K562 (cell line): Measurements from ENCODE around the gene C10orf143. TPM values are rescaled to one million over a fixed set of nuclear protein-coding genes. Genes with fewer than 3 reads are reported as not detected.

Experiments
- ATAC-seq: fragments of 200-7000 bp; cut with Tn5 transposase; 3 replicates; pipeline ENCODE4 v1.9.1; 2020; ENCODE audit warnings: moderate library complexity
- BruUV-seq: library from RNA; stranded (reverse); fragments of 400-500 nt; replicated peaks from 2 replicates; lab custom pipeline; 2021; lab: Mats Ljungman, UMichigan
- CTCF ChIA-PET: fragments of 300-600 bp; formaldehyde crosslinking; extraction: SDS; loops from one replicate; lab custom pipeline; 2021; ENCODE audit warnings: low intra/inter-chr PET ratio; lab: Yijun Ruan, JAX
- POLR2A ChIA-PET: fragments of 300-600, 350-650 bp; sonication (Branson Sonifier 250); formaldehyde crosslinking; extraction: SDS; loops from one replicate; lab custom pipeline; 2021; ENCODE audit warnings: antibody characterized with exemption, inconsistent platforms; lab: Yijun Ruan, JAX
- DNase-seq, 4 experiments: peaks; one replicate each; pipeline versions ENCODE4 v3.0.0 to v3.0.0-alpha.2; 2011 to 2018; ENCODE audit warnings: low spot score in 3 of 4, mixed read lengths in 3 of 4; ENCODE audit errors: extremely low read depth in 1 of 4
- FAIRE-seq: peaks from 2 replicates; lab custom pipeline; 2011; peaks lifted over from hg19 to GRCh38; lab: Jason Lieb, UNC
- H2AFZ ChIP-seq: 2 replicates; pipeline ENCODE4 v1.6.0; 2011; ENCODE audit warnings: low read depth, low read length, control low read depth, inconsistent platforms
- H3K27ac ChIP-seq: fragments of 200-600 bp; 3 replicates; pipeline ENCODE4 v1.8.0; 2011; ENCODE audit warnings: low read depth, mild to moderate bottlenecking, control low read depth, inconsistent platforms, low read length, moderate library complexity, mixed read lengths; ENCODE audit errors: extremely low read depth
- H3K27me3 ChIP-seq, 2 experiments: fragments of 300-600 bp in 1 of 2; 2 replicates in 1 of 2; 3 replicates in 1 of 2; pipeline versions ENCODE4 v1.6.0 to v1.8.0; 2011; ENCODE audit warnings: inconsistent platforms in 2 of 2, low read length in 2 of 2, mild to moderate bottlenecking in 1 of 2, mixed read lengths in 1 of 2, moderate library complexity in 1 of 2; ENCODE audit not compliant: control insufficient read depth in 2 of 2, insufficient read depth in 2 of 2
- H3K36me3 ChIP-seq: fragments of 300-600 bp; 3 replicates; pipeline ENCODE4 v1.8.0; 2011; ENCODE audit warnings: mild to moderate bottlenecking, low read length, inconsistent platforms; ENCODE audit not compliant: control insufficient read depth, insufficient read depth
- H3K4me1 ChIP-seq, 2 experiments: fragments of 200-600 bp in 1 of 2; replicated peaks in 1 of 2; 2 replicates in 1 of 2; 3 replicates in 1 of 2; pipeline versions ENCODE4 v1.5.1 to v1.8.0; 2011; ENCODE audit warnings: inconsistent platforms in 2 of 2, low read length in 2 of 2, mild to moderate bottlenecking in 1 of 2, mixed read lengths in 1 of 2, moderate library complexity in 1 of 2; ENCODE audit not compliant: control insufficient read depth in 2 of 2, insufficient read depth in 2 of 2
- H3K4me2 ChIP-seq: 2 replicates; pipeline ENCODE4 v1.6.1; 2011; ENCODE audit warnings: low read length, control low read depth, inconsistent platforms, mixed read lengths; ENCODE audit not compliant: insufficient read depth
- H3K4me3 ChIP-seq: fragments of 200-600 bp; sonication (generic), shearing (Covaris generic); 2 replicates; pipeline ENCODE4 v1.5.1; 2016; ENCODE audit warnings: control low read depth, inconsistent platforms
- H3K79me2 ChIP-seq: fragments of 200-600 bp; 3 replicates; pipeline ENCODE4 v1.8.0; 2011; ENCODE audit warnings: low read length, inconsistent platforms; ENCODE audit not compliant: control insufficient read depth, insufficient read depth
- H3K9ac ChIP-seq, 2 experiments: 2 replicates each; pipeline versions ENCODE4 v1.6.0 to v1.6.1; 2011; ENCODE audit warnings: low read depth in 2 of 2, low read length in 2 of 2, control low read depth in 1 of 2, inconsistent platforms in 1 of 2, mild to moderate bottlenecking in 1 of 2, mixed read lengths in 1 of 2; ENCODE audit not compliant: insufficient read depth in 1 of 2
- H3K9me1 ChIP-seq: one replicate; pipeline ENCODE4 v1.6.0; 2011; ENCODE audit warnings: inconsistent platforms, mild to moderate bottlenecking, low read length, moderate library complexity; ENCODE audit not compliant: control insufficient read depth, insufficient read depth
- H3K9me3 ChIP-seq: replicated peaks from 2 replicates; pipeline ENCODE4 v1.5.1; 2011; ENCODE audit warnings: low read depth, low read length, inconsistent platforms; ENCODE audit not compliant: control insufficient read depth, insufficient read depth
- H4K20me1 ChIP-seq: replicated peaks from 2 replicates; pipeline ENCODE4 v1.6.1; 2011; ENCODE audit warnings: low read length, inconsistent platforms, mixed read lengths; ENCODE audit not compliant: control insufficient read depth, insufficient read depth
- BRF1 ChIP-seq: IDR thresholded peaks from 3 replicates; pipeline ENCODE4 v1.6.1; 2011; ENCODE audit warnings: borderline replicate concordance, mild to moderate bottlenecking; ENCODE audit not compliant: insufficient read length; ENCODE audit errors: extremely low read depth
- C11orf30 ChIP-seq: fragments of 450-650 bp; IDR thresholded peaks from 2 replicates; pipeline ENCODE4 v1.6.1; 2016; ENCODE audit warnings: low read depth, mild to moderate bottlenecking
- CHD1 ChIP-seq: fragments of 200-600 bp; sonication (generic); IDR thresholded peaks from one replicate; pipeline ENCODE4 v1.6.1; 2012; ENCODE audit warnings: mild to moderate bottlenecking, moderate library complexity, low read length, inconsistent platforms
- HMG20A ChIP-seq: fragments of 450-650 bp; formaldehyde crosslinking; conservative IDR thresholded peaks from 2 replicates; pipeline ENCODE4 v1.4.0; 2020; ENCODE audit warnings: mild to moderate bottlenecking, mixed read lengths
- ILF3 ChIP-seq: fragments of 450-650 bp; IDR thresholded peaks from 2 replicates; pipeline ENCODE4 v1.6.1; 2018; ENCODE audit warnings: antibody characterized with exemption, mild to moderate bottlenecking, moderate library complexity, borderline replicate concordance
- SIX5 ChIP-seq, 2 experiments: IDR thresholded peaks; 2 replicates each; pipeline ENCODE4 v1.6.1; 2011; ENCODE audit warnings: low read length in 2 of 2, borderline replicate concordance in 1 of 2, low read depth in 1 of 2, mild to moderate bottlenecking in 1 of 2, moderate library complexity in 1 of 2; ENCODE audit not compliant: insufficient read depth in 1 of 2
- ZNF318 ChIP-seq, 2 experiments: fragments of 450-650 bp; IDR thresholded peaks; 2 replicates each; pipeline ENCODE4 v1.6.1; 2016; ENCODE audit warnings: mild to moderate bottlenecking in 2 of 2, borderline replicate concordance in 1 of 2, low read depth in 1 of 2, moderate library complexity in 1 of 2
- ZNF507 ChIP-seq: conservative IDR thresholded peaks from 2 replicates; pipeline ENCODE4 v1.6.1; 2017; ENCODE audit warnings: missing genetic modification characterization, missing compliant biosample characterization
- ZNF583 ChIP-seq: fragments of 250-450 bp; sonication (Bioruptor Pico); IDR thresholded peaks from 2 replicates; pipeline ENCODE4 v1.4.0; 2020
- WGBS: fragments of 100-300 bp; shearing (Covaris generic); methylation state at CpG from one replicate; pipeline ENCODE4 v1.1.6; 2016; ENCODE audit warnings: low coverage, mixed read lengths; ENCODE audit not compliant: insufficient coverage; ENCODE audit errors: missing lambda C conversion rate; 5-methylcytosine and 5-hydroxymethylcytosine counted together
- in situ Hi-C: fragments of 300-500 bp; cut with MboI; formaldehyde crosslinking; loops from 4 replicates; pipeline ENCODE4 v1.15.0; 2018; ENCODE audit warnings: inconsistent platforms, mixed read lengths
- intact Hi-C: fragments of 100-400 bp; cut with micrococcal nuclease; formaldehyde crosslinking; loops from 2 replicates; pipeline ENCODE4 v1.14.2; 2022
- polyA plus RNA-seq, 8 experiments: library from polyadenylated mRNA; depleted of rRNA in 4 of 8; stranded (reverse) in 5 of 8; unstranded in 3 of 8; fragments of >200 nt; fragmentation: Nextera tagmentation in 2 of 8; fragmentation: Illumina TruSeq in 1 of 8; extraction: Ambion mirVana in 2 of 8; extraction: Trizol in 1 of 8; gene quantifications; 2 replicates each; pipeline versions ENCODE4 v1.2.1 to v1.2.3, GENCODE V29; 2011 to 2014; ENCODE audit warnings: inconsistent platforms in 1 of 8, missing spikeins in 1 of 8
- total RNA-seq, 7 experiments: library from RNA; depleted of rRNA in 6 of 7; stranded (reverse); fragments of >200 nt in 6 of 7; fragmentation: Illumina TruSeq in 2 of 7; extraction: Trizol in 2 of 7; gene quantifications; 2 replicates each; pipeline versions ENCODE4 v1.2.1 to v1.2.3, GENCODE V29; 2011 to 2021; ENCODE audit warnings: low replicate concordance in 1 of 7
- TF ChIP-seq, protein P1 (sequence below): fragments of 450-650 bp; IDR thresholded peaks from 2 replicates; pipeline ENCODE4 v1.6.1; 2016; ENCODE audit warnings: missing biosample characterization, missing genetic modification characterization
- TF ChIP-seq, protein P2 (sequence below): fragments of 200-400 bp; formaldehyde crosslinking; IDR thresholded peaks from 2 replicates; pipeline ENCODE4 v1.6.1; 2017; ENCODE audit warnings: mild to moderate bottlenecking, low read depth, low read length, moderate library complexity

Gene C10orf143
- total and polyA plus RNA-seq, 9 of the 15 experiments (the other 6 are each of a cell fraction or from before 2014, with no cell fraction given), result 0.07 to 0.42 (median 0.25) TPM; not detected in 2

- no peaks in the 10 kb centered on the region for H4K20me1 ChIP-seq
- H3K27ac ChIP-seq, result no peak overlapping the region
- intact Hi-C loops (no loop called here), in situ Hi-C loops (no loop called here)
- H3K79me2 ChIP-seq, result no peaks in the 10 kb centered on the region
- no peak overlapping the region for H3K4me2 ChIP-seq
- DNase-seq (no peak), ATAC-seq (no peak), FAIRE-seq (no peak)
- H3K9me3 ChIP-seq, result no peaks in the 10 kb centered on the region
- BruUV-seq, result no TSS peak
- no peak overlapping the region for H3K4me3 ChIP-seq
- whole genome bisulfite sequencing, result no CpG with 5 or more reads among the region's 6 CpGs
- no peak overlapping the region for H2AFZ ChIP-seq
- ChIA-PET POLR2A (no interaction called here), CTCF (no interaction called here)
- H3K9me1 ChIP-seq, result no peaks in the 10 kb centered on the region
- no peaks in the 10 kb centered on the region for H3K36me3 ChIP-seq
- no peak overlapping the region for H3K9ac ChIP-seq
- H3K4me1 ChIP-seq, result no peaks in the 10 kb centered on the region
- H3K27me3 ChIP-seq, result peaks cover 2 to 14% of the 10 kb centered on the region in 2 experiments; a peak in 3 of 5 replicates
- TF ChIP-seq HMG20A (CRISPR knock-in tag), result no peak
- TF ChIP-seq ZNF583, result no peak
- TF ChIP-seq BRF1, result no peak
- TF ChIP-seq, protein P1, sequence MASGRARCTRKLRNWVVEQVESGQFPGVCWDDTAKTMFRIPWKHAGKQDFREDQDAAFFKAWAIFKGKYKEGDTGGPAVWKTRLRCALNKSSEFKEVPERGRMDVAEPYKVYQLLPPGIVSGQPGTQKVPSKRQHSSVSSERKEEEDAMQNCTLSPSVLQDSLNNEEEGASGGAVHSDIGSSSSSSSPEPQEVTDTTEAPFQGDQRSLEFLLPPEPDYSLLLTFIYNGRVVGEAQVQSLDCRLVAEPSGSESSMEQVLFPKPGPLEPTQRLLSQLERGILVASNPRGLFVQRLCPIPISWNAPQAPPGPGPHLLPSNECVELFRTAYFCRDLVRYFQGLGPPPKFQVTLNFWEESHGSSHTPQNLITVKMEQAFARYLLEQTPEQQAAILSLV, result no peak
- no peak for TF ChIP-seq CHD1
- TF ChIP-seq ZNF318 (IDR thresholded peaks at IDR 0.05; ENCODE audit: borderline replicate concordance in 1 of 2, low read depth in 1 of 2), result no peak
- TF ChIP-seq SIX5 (IDR thresholded peaks at IDR 0.05; ENCODE audit: borderline replicate concordance in 1 of 2, insufficient read depth in 1 of 2, low read depth in 1 of 2, low read length in 2 of 2), result no peak
- TF ChIP-seq C11orf30, result no peak
- TF ChIP-seq, protein P2, sequence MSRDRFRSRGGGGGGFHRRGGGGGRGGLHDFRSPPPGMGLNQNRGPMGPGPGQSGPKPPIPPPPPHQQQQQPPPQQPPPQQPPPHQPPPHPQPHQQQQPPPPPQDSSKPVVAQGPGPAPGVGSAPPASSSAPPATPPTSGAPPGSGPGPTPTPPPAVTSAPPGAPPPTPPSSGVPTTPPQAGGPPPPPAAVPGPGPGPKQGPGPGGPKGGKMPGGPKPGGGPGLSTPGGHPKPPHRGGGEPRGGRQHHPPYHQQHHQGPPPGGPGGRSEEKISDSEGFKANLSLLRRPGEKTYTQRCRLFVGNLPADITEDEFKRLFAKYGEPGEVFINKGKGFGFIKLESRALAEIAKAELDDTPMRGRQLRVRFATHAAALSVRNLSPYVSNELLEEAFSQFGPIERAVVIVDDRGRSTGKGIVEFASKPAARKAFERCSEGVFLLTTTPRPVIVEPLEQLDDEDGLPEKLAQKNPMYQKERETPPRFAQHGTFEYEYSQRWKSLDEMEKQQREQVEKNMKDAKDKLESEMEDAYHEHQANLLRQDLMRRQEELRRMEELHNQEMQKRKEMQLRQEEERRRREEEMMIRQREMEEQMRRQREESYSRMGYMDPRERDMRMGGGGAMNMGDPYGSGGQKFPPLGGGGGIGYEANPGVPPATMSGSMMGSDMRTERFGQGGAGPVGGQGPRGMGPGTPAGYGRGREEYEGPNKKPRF, result no peak
- no peak for TF ChIP-seq ILF3
- no peak for TF ChIP-seq ZNF507 (tag)
Observed at GRCh38 chr10:130067893-130068292, 42.7 kb downstream of the C10orf143 start.
